ENCODE results near the gene SLC49A3.

DNA sequence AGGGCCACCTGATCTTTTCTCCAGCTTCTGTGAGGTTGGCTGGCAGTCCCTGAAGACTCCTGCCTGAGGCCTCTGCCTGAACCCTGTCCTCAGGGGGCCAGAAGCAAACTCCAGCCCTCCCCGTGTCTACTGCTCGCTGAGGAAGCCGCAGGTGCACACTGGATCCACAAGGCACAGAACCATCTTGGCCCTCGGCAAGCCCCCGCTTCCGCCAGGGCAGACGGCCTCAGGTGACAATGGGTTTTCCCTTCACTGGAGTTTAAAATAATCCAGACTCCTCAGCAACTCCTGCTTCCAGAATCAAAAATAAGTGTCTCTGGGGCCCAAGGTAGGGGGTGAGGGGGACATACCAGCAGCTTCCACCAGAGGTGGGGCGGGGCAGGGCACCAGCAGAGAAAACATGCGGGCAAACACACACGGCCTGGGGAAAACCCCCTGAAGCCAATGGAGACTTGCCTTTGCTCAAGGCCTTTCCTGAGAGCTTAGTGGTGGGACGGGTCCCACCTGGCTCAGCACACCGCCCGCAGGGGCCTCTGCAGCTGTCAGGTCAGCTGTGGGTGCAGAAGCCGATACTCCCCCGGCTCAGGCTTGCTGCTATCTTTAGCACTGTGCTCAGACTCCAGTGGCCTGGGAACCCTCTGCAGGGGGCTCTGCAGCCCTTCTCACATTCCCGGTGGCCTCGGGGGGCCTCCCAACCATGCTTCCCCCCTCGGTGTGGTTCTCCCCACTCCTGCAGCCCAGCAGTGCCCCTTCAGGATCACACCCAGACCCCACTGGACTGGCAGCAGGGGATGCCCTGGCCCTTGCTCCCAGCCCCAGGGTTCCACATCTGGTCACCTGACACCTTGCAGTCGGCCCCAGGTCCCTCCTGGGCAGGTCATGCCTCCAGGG, 12.7 kb downstream of the SLC49A3 start:
- TF ChIP-seq, protein P1, sequence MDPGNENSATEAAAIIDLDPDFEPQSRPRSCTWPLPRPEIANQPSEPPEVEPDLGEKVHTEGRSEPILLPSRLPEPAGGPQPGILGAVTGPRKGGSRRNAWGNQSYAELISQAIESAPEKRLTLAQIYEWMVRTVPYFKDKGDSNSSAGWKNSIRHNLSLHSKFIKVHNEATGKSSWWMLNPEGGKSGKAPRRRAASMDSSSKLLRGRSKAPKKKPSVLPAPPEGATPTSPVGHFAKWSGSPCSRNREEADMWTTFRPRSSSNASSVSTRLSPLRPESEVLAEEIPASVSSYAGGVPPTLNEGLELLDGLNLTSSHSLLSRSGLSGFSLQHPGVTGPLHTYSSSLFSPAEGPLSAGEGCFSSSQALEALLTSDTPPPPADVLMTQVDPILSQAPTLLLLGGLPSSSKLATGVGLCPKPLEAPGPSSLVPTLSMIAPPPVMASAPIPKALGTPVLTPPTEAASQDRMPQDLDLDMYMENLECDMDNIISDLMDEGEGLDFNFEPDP (CRISPR knock-in tag; conservative IDR thresholded peaks at IDR 0.05), result no peak
- TF ChIP-seq POLR2A (IDR thresholded peaks at IDR 0.05; ENCODE audit: insufficient read depth in 1 of 2, low read depth in 2 of 2, low read length in 2 of 2), result no peak
- TF ChIP-seq, protein P2, sequence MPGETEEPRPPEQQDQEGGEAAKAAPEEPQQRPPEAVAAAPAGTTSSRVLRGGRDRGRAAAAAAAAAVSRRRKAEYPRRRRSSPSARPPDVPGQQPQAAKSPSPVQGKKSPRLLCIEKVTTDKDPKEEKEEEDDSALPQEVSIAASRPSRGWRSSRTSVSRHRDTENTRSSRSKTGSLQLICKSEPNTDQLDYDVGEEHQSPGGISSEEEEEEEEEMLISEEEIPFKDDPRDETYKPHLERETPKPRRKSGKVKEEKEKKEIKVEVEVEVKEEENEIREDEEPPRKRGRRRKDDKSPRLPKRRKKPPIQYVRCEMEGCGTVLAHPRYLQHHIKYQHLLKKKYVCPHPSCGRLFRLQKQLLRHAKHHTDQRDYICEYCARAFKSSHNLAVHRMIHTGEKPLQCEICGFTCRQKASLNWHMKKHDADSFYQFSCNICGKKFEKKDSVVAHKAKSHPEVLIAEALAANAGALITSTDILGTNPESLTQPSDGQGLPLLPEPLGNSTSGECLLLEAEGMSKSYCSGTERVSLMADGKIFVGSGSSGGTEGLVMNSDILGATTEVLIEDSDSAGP (CRISPR knock-in tag; IDR thresholded peaks at IDR 0.05; ENCODE audit: borderline replicate concordance), result no peak
- TF ChIP-seq, protein P3, sequence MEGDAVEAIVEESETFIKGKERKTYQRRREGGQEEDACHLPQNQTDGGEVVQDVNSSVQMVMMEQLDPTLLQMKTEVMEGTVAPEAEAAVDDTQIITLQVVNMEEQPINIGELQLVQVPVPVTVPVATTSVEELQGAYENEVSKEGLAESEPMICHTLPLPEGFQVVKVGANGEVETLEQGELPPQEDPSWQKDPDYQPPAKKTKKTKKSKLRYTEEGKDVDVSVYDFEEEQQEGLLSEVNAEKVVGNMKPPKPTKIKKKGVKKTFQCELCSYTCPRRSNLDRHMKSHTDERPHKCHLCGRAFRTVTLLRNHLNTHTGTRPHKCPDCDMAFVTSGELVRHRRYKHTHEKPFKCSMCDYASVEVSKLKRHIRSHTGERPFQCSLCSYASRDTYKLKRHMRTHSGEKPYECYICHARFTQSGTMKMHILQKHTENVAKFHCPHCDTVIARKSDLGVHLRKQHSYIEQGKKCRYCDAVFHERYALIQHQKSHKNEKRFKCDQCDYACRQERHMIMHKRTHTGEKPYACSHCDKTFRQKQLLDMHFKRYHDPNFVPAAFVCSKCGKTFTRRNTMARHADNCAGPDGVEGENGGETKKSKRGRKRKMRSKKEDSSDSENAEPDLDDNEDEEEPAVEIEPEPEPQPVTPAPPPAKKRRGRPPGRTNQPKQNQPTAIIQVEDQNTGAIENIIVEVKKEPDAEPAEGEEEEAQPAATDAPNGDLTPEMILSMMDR (CRISPR knock-in tag; IDR thresholded peaks at IDR 0.05), result no peak
